ENCODE data around the gene HOXA7.

The HOXA7 gene

DNA sequence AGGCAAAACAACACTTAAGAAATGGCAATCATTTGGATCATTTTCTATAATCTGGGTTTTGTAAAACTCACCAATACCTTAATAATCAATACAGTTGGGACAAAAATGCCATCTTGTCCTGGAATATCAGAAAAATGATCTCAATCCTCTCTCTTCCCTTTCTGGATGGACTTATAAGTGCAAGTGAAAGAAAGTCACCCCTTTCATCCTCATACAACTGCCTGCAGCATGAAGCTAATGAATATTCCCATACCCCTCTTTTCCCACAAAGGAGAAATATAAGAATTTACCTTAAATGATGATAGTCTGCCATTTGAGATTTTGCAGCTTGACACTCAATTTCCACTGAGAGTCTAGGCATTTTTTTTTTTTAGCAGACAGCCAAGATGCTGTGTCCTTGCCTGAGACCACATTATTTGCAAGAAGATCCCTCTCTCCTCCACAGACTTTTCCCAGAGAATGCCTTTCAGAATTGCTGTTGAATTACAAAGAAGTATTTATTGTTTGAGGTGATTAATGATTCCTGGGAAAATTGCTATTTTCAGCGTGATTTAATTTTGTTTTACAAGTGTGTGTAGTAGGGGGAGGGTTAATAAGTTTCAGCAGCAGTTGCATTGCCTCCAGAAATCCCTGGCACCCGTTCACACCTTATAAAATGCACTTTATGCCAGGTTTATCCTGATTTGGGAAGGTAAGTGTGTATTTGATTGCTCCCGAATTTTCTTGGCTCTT lies 29.7 kb downstream of the HOXA7 start:
- Histone ChIP-seq H3K4me1 (ENCODE audit: control insufficient read depth, insufficient read depth, low read length, poor library complexity, severe bottlenecking) (peaks cover 2% of the 10 kb centered on the region), H3K9me3 (ENCODE audit: control insufficient read depth, low read length) (no peaks in the 10 kb centered on the region), H3K4me3 (ENCODE audit: extremely low read depth, insufficient read depth, low read length, poor library complexity, severe bottlenecking) (no peak overlapping the region), H3K27ac (ENCODE audit: low read depth, low read length, severe bottlenecking) (no peak overlapping the region), H3K36me3 (ENCODE audit: control insufficient read depth, insufficient read depth, low read length) (no peaks in the 10 kb centered on the region)
- 0% methylated on average over 1 of the region's 3 CpGs for WGBS, 2 experiments (ENCODE audit: insufficient coverage in 2 of 2)

- Histone ChIP-seq H3K4me3 (ENCODE audit: extremely low read depth, insufficient read depth, low read length, poor library complexity, severe bottlenecking) (no peak overlapping the region), H3K36me3 (ENCODE audit: control insufficient read depth, insufficient read depth, low read length) (no peaks in the 10 kb centered on the region), H3K9me3 (ENCODE audit: control insufficient read depth, low read length) (no peaks in the 10 kb centered on the region), H3K27ac (ENCODE audit: low read depth, low read length, severe bottlenecking) (no peak overlapping the region), H3K4me1 (ENCODE audit: control insufficient read depth, insufficient read depth, low read length, poor library complexity, severe bottlenecking) (peaks cover 2% of the 10 kb centered on the region)
- WGBS, 2 experiments (ENCODE audit: insufficient coverage in 2 of 2): 4 to 8% methylated on average over 3 to 4 of the region's 5 CpGs
Measured at GRCh38 chr7:27125986-27126394, 30.5 kb downstream of the HOXA7 start.

DNA sequence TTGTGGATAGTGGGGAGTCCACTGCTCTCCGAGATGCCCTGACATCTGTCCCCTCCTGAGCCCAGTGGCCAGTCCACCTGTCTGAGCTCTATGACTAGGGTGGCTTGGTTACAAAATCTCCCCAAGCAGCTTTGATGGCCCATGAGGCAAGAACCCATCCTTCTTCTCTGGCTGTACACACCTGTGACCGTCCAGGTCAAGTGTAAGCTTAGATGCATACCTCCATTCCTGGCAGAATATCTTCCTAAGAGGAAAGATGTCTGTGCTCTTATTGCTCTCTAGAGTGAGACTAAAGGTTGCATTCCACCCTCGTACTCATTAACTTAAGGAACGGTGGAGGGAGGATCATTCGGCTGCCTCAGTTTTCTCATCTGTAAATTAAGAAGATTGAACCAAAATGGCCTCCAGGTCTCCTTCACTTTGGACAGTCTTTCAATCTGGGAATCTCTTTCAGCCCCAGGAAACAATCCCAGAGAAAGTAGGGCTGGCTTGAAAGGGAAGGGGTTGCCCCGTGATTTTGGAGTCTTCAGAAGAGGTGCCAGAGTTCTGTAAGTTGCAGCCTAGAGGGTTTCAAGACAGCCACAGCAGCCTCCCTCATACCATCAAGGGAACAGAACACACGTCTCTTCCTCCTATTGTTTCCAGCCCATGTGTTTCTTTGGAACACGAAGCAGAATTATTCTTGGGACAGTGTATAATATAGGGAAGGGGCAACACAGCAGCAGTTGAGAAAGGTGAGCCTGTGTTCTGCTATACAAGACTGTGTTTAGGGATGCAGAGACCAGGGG lies 31.4 kb downstream of the HOXA7 start:
- H3K4me3 ChIP-seq (ENCODE audit: extremely low read depth, insufficient read depth, low read length, poor library complexity, severe bottlenecking): no peak overlapping the region
- no peaks in the 10 kb centered on the region for H3K36me3 ChIP-seq (ENCODE audit: control insufficient read depth, insufficient read depth, low read length)
- peaks cover 2% of the 10 kb centered on the region for H3K4me1 ChIP-seq (ENCODE audit: control insufficient read depth, insufficient read depth, low read length, poor library complexity, severe bottlenecking)
- no peak overlapping the region for H3K27ac ChIP-seq (ENCODE audit: low read depth, low read length, severe bottlenecking)
- WGBS, 2 experiments (ENCODE audit: insufficient coverage in 2 of 2): 13% methylated on average over 4 of the region's 8 CpGs; no CpG with 5 or more reads in 1 of the 2 experiments
- H3K9me3 ChIP-seq (ENCODE audit: control insufficient read depth, low read length): no peaks in the 10 kb centered on the region

GRCh38 chr7:27124096-27124901 lies 32.2 kb downstream of the HOXA7 start:
- Histone ChIP-seq H3K4me3 (ENCODE audit: extremely low read depth, insufficient read depth, low read length, poor library complexity, severe bottlenecking) (no peak overlapping the region), H3K36me3 (ENCODE audit: control insufficient read depth, insufficient read depth, low read length) (no peaks in the 10 kb centered on the region), H3K9me3 (ENCODE audit: control insufficient read depth, low read length) (no peaks in the 10 kb centered on the region), H3K27ac (ENCODE audit: low read depth, low read length, severe bottlenecking) (peak overlapping the region; percentile 23), H3K4me1 (ENCODE audit: control insufficient read depth, insufficient read depth, low read length, poor library complexity, severe bottlenecking) (no peaks in the 10 kb centered on the region)
- 3 to 4% methylated on average over 33 to 37 of the region's 43 CpGs for WGBS, 2 experiments (ENCODE audit: insufficient coverage in 2 of 2)

DNA sequence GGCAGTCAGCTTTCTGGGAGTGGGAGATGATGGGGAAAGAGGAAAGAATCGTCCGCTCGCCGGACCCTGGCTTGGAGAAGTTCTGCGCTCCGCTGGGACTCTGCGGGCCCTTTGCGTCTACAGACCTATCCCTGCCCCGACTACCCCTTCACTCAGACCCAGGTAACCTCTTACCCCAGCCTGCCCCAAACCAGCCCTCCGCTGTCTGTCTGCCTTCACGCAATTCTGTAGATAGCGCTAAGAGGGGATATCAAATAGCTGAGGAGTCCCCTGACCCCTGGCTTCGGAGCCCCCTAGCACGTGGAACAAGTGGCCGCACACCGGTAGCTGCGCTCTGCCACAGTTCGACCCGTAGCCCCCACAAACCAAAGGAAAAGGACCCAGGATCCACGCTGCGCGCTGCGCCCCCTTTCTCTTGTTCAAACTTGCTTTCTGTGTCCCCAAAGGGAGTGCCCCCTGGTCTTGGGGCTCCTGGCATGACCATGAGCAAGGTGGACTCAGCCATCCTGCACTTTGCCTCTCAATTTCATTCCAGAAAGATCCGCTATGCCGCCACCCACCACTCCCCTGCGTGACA lies 32.9 kb downstream of the HOXA7 start:
- H3K4me1 ChIP-seq (ENCODE audit: control insufficient read depth, insufficient read depth, low read length, poor library complexity, severe bottlenecking): no peaks in the 10 kb centered on the region
- H3K9me3 ChIP-seq (ENCODE audit: control insufficient read depth, low read length): no peaks in the 10 kb centered on the region
- H3K4me3 ChIP-seq (ENCODE audit: extremely low read depth, insufficient read depth, low read length, poor library complexity, severe bottlenecking): no peak overlapping the region
- WGBS, 2 experiments (ENCODE audit: insufficient coverage in 2 of 2): 5 to 18% methylated on average over 13 to 14 of the region's 26 CpGs
- no peaks in the 10 kb centered on the region for H3K36me3 ChIP-seq (ENCODE audit: control insufficient read depth, insufficient read depth, low read length)
- H3K27ac ChIP-seq (ENCODE audit: low read depth, low read length, severe bottlenecking): no peak overlapping the region

- Histone ChIP-seq H3K4me1 (ENCODE audit: control insufficient read depth, insufficient read depth, low read length, poor library complexity, severe bottlenecking) (no peaks in the 10 kb centered on the region), H3K36me3 (ENCODE audit: control insufficient read depth, insufficient read depth, low read length) (no peaks in the 10 kb centered on the region), H3K27ac (ENCODE audit: low read depth, low read length, severe bottlenecking) (peak overlapping the region; percentile 36), H3K9me3 (ENCODE audit: control insufficient read depth, low read length) (no peaks in the 10 kb centered on the region), H3K4me3 (ENCODE audit: extremely low read depth, insufficient read depth, low read length, poor library complexity, severe bottlenecking) (no peak overlapping the region)
- 3 to 5% methylated on average over 5 to 7 of the region's 14 CpGs for WGBS, 2 experiments (ENCODE audit: insufficient coverage in 2 of 2)
Measured at GRCh38 chr7:27123007-27123476, 33.4 kb downstream of the HOXA7 start.

DNA sequence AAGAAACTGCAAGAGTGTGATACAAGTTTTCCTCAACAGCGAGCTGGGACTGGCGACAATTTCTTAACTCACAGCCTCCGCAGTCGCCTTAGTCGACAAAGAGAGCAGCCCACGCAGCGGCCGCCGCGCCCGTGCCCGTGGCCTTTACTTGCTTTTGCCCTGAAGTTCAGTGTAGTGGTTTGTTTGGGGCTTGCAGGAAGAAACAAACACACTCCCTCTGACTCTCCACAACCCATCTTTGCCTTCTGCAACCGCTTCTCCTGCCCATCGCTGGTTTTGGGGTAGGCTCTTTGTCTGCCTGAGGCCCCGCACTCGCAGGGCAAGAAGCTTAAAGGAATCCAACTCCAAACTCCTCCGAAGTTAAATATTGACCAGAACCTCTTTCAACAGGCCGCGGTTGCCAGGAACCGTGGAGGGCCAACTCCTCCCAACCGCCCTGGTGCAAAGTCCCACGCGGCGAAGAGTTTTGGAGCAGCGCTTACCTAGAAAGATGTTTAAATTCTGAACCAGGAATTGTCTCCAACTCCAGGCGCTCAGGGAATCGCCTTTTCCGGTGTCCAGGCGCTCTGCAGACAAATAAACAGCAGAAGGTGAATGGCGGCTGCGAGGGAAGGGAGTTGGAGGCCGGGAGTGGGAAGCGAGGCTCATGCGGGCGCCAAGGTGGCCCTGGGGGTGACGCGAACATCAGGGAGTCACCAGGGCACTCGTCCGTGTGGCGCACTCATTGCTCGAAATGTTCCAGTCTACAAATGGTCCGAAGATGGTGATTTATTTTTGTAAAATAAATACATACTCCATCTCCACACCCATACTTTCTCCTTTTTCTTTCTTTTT lies 34.2 kb downstream of the HOXA7 start:
- peak overlapping the region; percentile 36 for H3K27ac ChIP-seq (ENCODE audit: low read depth, low read length, severe bottlenecking)
- WGBS, 2 experiments (ENCODE audit: insufficient coverage in 2 of 2): 3 to 4% methylated on average over 26 to 28 of the region's 42 CpGs

GRCh38 chr7:27121684-27122076 lies 34.8 kb downstream of the HOXA7 start:
- no peaks in the 10 kb centered on the region for H3K9me3 ChIP-seq (ENCODE audit: control insufficient read depth, low read length)
- WGBS, 2 experiments (ENCODE audit: insufficient coverage in 2 of 2): 17 to 19% methylated on average over 7 of the region's 7 CpGs
- H3K27ac ChIP-seq (ENCODE audit: low read depth, low read length, severe bottlenecking): no peak overlapping the region
- no peak overlapping the region for H3K4me3 ChIP-seq (ENCODE audit: extremely low read depth, insufficient read depth, low read length, poor library complexity, severe bottlenecking)
- no peaks in the 10 kb centered on the region for H3K4me1 ChIP-seq (ENCODE audit: control insufficient read depth, insufficient read depth, low read length, poor library complexity, severe bottlenecking)
- no peaks in the 10 kb centered on the region for H3K36me3 ChIP-seq (ENCODE audit: control insufficient read depth, insufficient read depth, low read length)

More for the DNA sequence above, 34.2 kb downstream of the HOXA7 start:
- Histone ChIP-seq H3K36me3 (ENCODE audit: control insufficient read depth, insufficient read depth, low read length) (no peaks in the 10 kb centered on the region), H3K9me3 (ENCODE audit: control insufficient read depth, low read length) (no peaks in the 10 kb centered on the region), H3K4me3 (ENCODE audit: extremely low read depth, insufficient read depth, low read length, poor library complexity, severe bottlenecking) (no peak overlapping the region), H3K4me1 (ENCODE audit: control insufficient read depth, insufficient read depth, low read length, poor library complexity, severe bottlenecking) (no peaks in the 10 kb centered on the region)

DNA sequence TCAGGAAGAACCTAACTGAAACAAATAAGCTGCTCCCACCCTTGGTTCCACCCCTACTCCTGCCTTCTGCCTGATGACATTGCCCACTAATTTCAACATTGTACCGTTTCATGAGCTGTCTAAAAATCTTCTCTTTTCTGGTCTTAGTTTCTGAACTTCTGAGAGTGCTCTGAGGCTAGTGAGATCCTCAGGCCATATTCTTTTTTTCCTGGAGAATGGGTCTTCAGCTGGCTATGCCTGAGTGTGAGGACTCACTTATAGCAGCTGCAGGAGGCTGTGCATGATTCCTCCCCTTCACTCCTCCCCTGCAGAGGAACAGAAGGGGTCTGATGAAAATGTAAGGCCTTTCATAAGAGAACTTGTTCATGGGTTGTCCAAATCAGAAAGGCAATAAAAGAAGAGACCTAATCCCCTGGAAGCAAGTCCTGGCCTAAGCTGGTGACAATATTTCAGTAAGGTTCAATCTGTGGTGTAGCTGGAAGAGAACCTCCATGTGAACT lies 37.0 kb downstream of the HOXA7 start:
- no peak overlapping the region for H3K4me3 ChIP-seq (ENCODE audit: extremely low read depth, insufficient read depth, low read length, poor library complexity, severe bottlenecking)
- H3K36me3 ChIP-seq (ENCODE audit: control insufficient read depth, insufficient read depth, low read length): no peaks in the 10 kb centered on the region
- H3K27ac ChIP-seq (ENCODE audit: low read depth, low read length, severe bottlenecking): no peak overlapping the region
- H3K9me3 ChIP-seq (ENCODE audit: control insufficient read depth, low read length): no peaks in the 10 kb centered on the region
- H3K4me1 ChIP-seq (ENCODE audit: control insufficient read depth, insufficient read depth, low read length, poor library complexity, severe bottlenecking): peaks cover 5% of the 10 kb centered on the region
- 78% methylated on average over 1 of the region's 1 CpG; no CpG with 5 or more reads in 1 of the 2 experiments for WGBS, 2 experiments (ENCODE audit: insufficient coverage in 2 of 2)

Measured in mesodermal cell (in vitro differentiated cells).